Ishikawa (cell line): ENCODE data around the gene ADAT1.

ENCODE experiments used
- CEBPB ChIP-seq: IDR thresholded peaks from 2 replicates; pipeline ENCODE4 v1.6.1; 2012
- CREB1 ChIP-seq: IDR thresholded peaks from 2 replicates; pipeline ENCODE4 v1.6.1; 2012; ENCODE audit warnings: low read depth
- EGR1 ChIP-seq: IDR thresholded peaks from 2 replicates; pipeline ENCODE4 v1.6.1; 2012
- EP300 ChIP-seq: IDR thresholded peaks from 2 replicates; pipeline ENCODE4 v1.6.1; 2012; ENCODE audit warnings: borderline replicate concordance
- FOXM1 ChIP-seq: IDR thresholded peaks from 2 replicates; pipeline ENCODE4 v1.6.1; 2012; ENCODE audit warnings: low read depth, borderline replicate concordance
- MAX ChIP-seq: IDR thresholded peaks from 2 replicates; pipeline ENCODE4 v1.6.1; 2012
- NFIC ChIP-seq: IDR thresholded peaks from 2 replicates; pipeline ENCODE4 v1.6.1; 2012
- RAD21 ChIP-seq: IDR thresholded peaks from 2 replicates; pipeline ENCODE4 v1.6.1; 2012; ENCODE audit warnings: low read depth
- REST ChIP-seq: IDR thresholded peaks from 2 replicates; pipeline ENCODE4 v1.6.1; 2012; ENCODE audit warnings: low read depth, mild to moderate bottlenecking
- TAF1 ChIP-seq: IDR thresholded peaks from 2 replicates; pipeline ENCODE4 v1.6.1; 2012; ENCODE audit warnings: low read depth, mild to moderate bottlenecking
- TCF12 ChIP-seq: IDR thresholded peaks from 2 replicates; pipeline ENCODE4 v1.6.1; 2012; ENCODE audit warnings: low read depth
- TEAD4 ChIP-seq: IDR thresholded peaks from 2 replicates; pipeline ENCODE4 v1.6.1; 2012
- USF1 ChIP-seq: IDR thresholded peaks from 2 replicates; pipeline ENCODE4 v1.6.1; 2012
- YY1 ChIP-seq: IDR thresholded peaks from 2 replicates; pipeline ENCODE4 v1.6.1; 2012; ENCODE audit warnings: low read depth
- ZBTB7A ChIP-seq: IDR thresholded peaks from 2 replicates; pipeline ENCODE4 v1.6.1; 2012; ENCODE audit warnings: low read depth

ADAT1 gene

GRCh38 chr16:75570396-75571065 lies 52.5 kb downstream of the ADAT1 start:
- no peak for TF ChIP-seq TAF1
- no peak for TF ChIP-seq TCF12
- no peak for TF ChIP-seq REST
- no peak for TF ChIP-seq MAX
- no peak for TF ChIP-seq CREB1
- TF ChIP-seq YY1: no peak
- no peak for TF ChIP-seq FOXM1
- TF ChIP-seq NFIC: no peak
- TF ChIP-seq TEAD4: no peak
- no peak for TF ChIP-seq EGR1
- no peak for TF ChIP-seq CEBPB

GRCh38 chr16:75567911-75568310 lies 55.2 kb downstream of the ADAT1 start:
- TF ChIP-seq TEAD4 (no peak), ZBTB7A (no peak), CEBPB (no peak), CREB1 (no peak), FOXM1 (no peak), REST (no peak), EP300 (no peak)

- TF ChIP-seq EGR1 (no peak), REST (peak; percentile 69)
Observed at GRCh38 chr16:75566758-75567255, 56.3 kb downstream of the ADAT1 start.

GRCh38 chr16:75566040-75566757 lies 56.9 kb downstream of the ADAT1 start, which contains the start of gene GABARAPL2:
TSS of gene GABARAPL2 (plus strand) at chr16:75566379. CDS start at chr16:75566487, 108 bp downstream.
- no peak for TF ChIP-seq CEBPB
- TF ChIP-seq USF1: no peak
- TF ChIP-seq CREB1: no peak
- TF ChIP-seq FOXM1: no peak
- TF ChIP-seq TAF1: peak; percentile 57; the same call in 1 of the 2 replicates
- no peak for TF ChIP-seq EP300
- TF ChIP-seq YY1: peak; percentile 58; the same call in 1 of the 2 replicates
- TF ChIP-seq EGR1: no peak
- peak; percentile 70 for TF ChIP-seq NFIC
- peak; percentile 92 for TF ChIP-seq ZBTB7A
- TF ChIP-seq MAX: no peak; the same call in 1 of the 2 replicates
- TF ChIP-seq REST: no peak
- no peak for TF ChIP-seq RAD21
- TF ChIP-seq TEAD4: no peak
- TF ChIP-seq TCF12: no peak; the same call in 1 of the 2 replicates
